Measurements from ENCODE around the gene C17orf58.
A peak's percentile ranks its signal among the peaks of the same experiment; 100 is the strongest.
"Not testable (repeated sequence)": the region's sequence is repeated elsewhere in the genome, so short reads cannot be mapped to it uniquely, and the experiment has no call there.

Gene C17orf58

DNA sequence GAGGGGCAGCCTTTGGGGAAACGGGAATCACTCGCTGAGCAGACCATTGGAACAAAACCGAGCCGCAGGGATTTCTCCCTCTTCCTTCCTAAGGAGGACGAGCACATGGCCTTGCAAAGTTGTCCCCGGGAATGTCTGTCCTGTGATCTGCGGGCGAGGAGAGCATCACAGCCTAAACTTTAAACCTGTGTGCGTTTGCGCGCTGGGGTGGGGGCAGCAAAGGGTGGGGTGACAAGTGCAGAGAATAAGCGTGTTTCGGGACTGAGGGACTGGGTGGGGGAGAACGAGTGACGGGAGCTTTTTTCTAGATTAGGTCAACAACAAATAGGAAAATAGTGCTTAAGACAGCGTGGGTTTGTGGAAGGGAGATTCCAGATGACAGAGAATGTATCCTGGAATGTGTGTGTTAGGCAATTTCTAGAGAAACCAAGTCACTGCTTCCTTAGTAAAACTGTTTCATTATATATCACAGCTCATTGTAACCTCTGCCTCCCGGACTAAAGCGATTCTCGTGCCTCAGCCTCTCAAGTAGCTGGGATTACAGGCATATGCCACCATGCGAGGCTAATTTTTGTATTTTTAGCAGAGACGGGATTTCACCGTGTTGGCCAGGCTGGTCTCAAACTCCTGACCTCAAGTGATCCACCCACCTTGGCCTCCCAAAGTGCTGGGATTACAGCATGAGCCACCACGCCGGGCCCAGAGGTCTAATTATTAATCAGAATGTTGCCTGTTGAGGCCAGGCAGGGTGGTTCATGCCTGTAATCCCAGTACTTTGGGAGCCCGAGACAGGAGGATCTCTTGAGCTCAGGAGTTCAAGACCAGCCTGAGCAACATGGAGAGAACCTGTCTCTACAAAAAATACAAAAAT, at the start of gene C17orf58:
TSS of gene C17orf58 (minus strand) at position 169 of the 871 bp plus-strand sequence. CDS start 271 bp downstream, outside the sequence.
- Mint-ChIP-seq H3K27ac (peak within 1 kb of the TSS; percentile 83), H3K27me3 (ENCODE audit: low read depth) (peaks cover 39% of the 10 kb centered on the region), H3K4me3 (peak within 1 kb of the TSS; percentile 86), H3K4me1 (ENCODE audit: low read depth) (peaks cover 27% of the 10 kb centered on the region)
- H3K36me3 Mint-ChIP-seq (ENCODE audit: low read depth); H3K9me3 Mint-ChIP-seq: not testable (repeated sequence)

DNA sequence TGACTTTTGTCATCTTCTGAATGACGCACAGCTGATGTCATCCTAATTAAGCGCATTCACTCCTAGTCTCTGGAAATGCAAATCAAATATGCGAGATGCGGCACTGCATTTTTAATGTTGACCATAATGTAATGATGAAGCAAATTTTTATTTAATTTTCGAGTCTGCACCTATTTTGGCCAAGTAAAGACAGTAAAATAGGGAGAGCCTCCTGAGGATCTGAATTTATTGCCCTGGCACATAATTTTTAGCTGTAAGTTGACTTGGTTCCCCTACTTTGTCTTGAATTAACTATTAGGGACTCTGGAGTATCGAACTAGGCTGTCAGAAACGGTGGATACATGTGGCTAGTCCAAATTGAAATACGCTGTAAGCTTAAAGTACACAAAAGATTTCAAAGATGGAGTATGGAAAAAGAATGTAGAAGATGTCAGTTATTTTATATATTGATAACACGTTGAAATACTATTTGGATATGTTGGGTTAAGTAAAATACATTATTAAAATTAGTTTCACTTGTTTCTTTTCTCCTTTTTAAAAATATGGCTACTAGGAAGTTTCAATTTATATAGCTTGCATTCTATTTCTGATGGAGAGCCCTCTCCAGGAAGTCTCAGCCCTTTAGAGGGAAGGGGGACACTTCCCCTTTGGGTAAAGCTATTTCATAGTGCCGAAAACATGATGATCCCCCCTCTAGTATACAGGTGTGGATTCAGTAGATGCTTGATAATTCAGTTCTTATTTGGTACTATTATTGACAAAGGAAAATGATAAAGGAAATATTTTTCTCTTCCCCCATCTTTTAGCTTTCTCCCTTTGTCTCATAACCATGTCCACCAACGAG, 40.3 kb upstream of the C17orf58 start:
- Mint-ChIP-seq H3K27me3 (ENCODE audit: low read depth) (no peaks in the 10 kb centered on the region), H3K9me3 (no peaks in the 10 kb centered on the region), H3K27ac (peak overlapping the region; percentile 94), H3K4me3 (peak overlapping the region; percentile 95), H3K36me3 (ENCODE audit: low read depth) (peaks cover 30% of the 10 kb centered on the region), H3K4me1 (ENCODE audit: low read depth) (peaks cover 20% of the 10 kb centered on the region)

DNA sequence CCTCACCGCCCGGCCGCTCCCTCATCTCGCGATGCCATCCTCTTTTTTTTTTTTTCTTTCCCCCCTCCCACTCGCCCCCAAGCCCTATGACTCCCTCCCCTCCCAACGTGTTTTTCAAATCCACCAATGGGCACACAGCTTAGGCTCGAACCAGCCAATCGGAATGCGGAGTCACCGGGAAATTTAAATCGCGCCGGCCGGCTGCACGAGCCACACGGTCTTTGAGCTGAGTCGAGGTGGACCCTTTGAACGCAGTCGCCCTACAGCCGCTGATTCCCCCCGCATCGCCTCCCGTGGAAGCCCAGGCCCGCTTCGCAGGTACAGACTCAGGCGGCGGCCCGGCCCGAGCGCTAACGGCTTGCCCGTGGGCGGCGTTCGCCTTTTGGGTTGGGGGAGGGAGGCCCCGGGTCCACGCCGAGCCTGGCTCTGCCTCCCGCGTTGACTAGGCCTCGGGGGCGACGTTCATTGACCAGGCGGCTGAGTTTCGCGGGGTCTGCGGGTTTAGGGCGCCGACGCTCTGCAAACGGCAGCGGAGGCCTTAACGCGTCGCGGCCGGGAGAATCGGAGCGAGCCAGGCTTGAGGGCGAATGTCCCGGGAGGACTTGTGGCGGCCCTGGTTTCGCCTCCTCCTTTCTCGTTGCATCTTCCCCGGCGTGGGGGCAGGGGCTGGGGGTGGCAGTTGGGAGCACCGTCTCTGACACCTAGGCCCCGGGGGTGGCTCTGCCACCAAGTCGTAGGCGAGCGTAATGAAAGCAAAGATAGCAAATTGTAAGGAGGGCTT, 39.4 kb upstream of the C17orf58 start, which contains the start of gene KPNA2:
TSS of gene KPNA2 (plus strand) at position 213 of the 781 bp plus-strand sequence. CDS start 1,398 bp downstream, outside the sequence.
- Mint-ChIP-seq H3K36me3 (ENCODE audit: low read depth) (peaks cover 29% of the 10 kb centered on the region), H3K27ac (peak within 1 kb of the TSS; percentile 94), H3K4me1 (ENCODE audit: low read depth) (peaks cover 20% of the 10 kb centered on the region), H3K9me3 (no peaks in the 10 kb centered on the region), H3K4me3 (peak within 1 kb of the TSS; percentile 95), H3K27me3 (ENCODE audit: low read depth) (no peaks in the 10 kb centered on the region)

DNA sequence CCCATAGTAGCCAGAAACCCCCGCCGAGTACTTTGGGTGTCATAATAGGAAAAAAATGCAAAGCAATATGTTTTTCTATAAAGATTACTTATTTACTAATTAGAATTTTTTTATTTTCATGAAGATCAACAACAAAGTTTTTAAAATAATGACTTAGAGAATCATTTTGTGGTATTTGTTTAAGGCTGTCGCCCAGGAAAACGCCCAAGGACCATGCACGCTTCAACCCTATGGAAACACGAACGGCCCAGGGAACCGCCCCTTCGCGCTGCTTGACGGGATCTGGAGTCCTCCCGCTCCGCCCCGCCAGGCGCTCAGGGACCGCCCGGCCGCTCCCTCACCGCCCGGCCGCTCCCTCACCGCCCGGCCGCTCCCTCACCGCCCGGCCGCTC, 38.9 kb upstream of the C17orf58 start:
- peaks cover 25% of the 10 kb centered on the region for H3K36me3 Mint-ChIP-seq (ENCODE audit: low read depth)
- peak overlapping the region; percentile 94 for H3K27ac Mint-ChIP-seq
- no peaks in the 10 kb centered on the region for H3K9me3 Mint-ChIP-seq
- H3K4me1 Mint-ChIP-seq (ENCODE audit: low read depth): peaks cover 20% of the 10 kb centered on the region
- H3K27me3 Mint-ChIP-seq (ENCODE audit: low read depth): no peaks in the 10 kb centered on the region
- H3K4me3 Mint-ChIP-seq: peak overlapping the region; percentile 95

DNA sequence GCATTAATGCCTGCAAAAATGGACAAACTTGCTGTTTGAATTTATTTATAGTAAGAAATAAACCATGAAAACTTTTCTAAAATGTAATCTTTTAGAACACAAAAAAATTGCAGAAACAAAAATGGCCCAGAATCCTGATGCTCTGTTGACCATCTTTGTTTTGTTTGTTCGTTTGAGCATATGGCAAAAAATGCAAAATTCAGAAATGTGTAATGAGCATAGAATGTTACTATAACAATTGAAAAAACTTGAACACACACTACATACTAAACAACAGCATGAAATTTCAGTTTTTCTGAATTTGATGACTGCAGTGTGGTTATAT, 38.1 kb upstream of the C17orf58 start:
- Mint-ChIP-seq H3K4me3 (no peak overlapping the region), H3K4me1 (ENCODE audit: low read depth) (peaks cover 20% of the 10 kb centered on the region), H3K36me3 (ENCODE audit: low read depth) (peaks cover 22% of the 10 kb centered on the region), H3K9me3 (no peaks in the 10 kb centered on the region), H3K27me3 (ENCODE audit: low read depth) (no peaks in the 10 kb centered on the region), H3K27ac (no peak overlapping the region)

DNA sequence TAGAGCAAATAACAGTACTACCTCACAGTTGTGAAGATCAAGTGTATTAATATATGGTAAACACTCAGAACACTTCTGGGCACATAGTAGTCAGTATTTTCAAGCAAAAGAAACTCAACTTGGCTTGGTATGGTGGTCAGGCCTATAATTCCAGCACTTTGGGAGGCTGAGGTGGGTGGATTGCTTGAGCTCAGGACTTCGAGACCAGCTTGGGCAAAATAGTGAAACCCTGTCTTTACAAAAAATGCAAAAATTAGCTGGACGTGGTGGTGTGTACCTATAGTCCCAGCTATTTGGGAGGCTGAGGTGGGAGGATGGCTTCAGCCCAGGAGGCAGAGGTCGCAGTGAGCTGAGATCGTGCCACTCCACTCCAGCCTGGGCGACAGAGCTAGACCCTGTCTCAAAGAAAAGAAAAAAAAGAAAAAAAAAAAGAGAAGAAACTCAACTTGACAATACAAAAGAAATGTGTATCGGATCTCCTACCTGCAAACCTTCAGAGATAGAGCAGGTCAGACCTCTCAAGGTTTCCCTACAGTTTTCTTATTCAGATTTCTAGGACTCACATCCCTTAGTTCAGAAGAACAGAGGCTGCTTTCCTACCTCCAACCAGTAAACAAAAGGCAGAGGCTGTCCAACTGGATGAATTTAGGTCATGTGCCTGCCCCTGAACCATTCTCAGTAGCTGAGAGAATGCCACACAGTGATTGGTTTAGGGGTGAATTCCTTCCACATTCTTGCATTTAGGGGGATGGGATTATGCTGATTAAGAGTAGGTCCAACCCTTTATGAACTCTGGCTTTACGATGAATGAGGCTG, 37.6 kb upstream of the C17orf58 start:
- H3K4me1 Mint-ChIP-seq (ENCODE audit: low read depth): peaks cover 18% of the 10 kb centered on the region
- H3K36me3 Mint-ChIP-seq (ENCODE audit: low read depth): peaks cover 19% of the 10 kb centered on the region
- H3K9me3 Mint-ChIP-seq: no peaks in the 10 kb centered on the region
- H3K27me3 Mint-ChIP-seq (ENCODE audit: low read depth): no peaks in the 10 kb centered on the region
- no peak overlapping the region for H3K4me3 Mint-ChIP-seq
- H3K27ac Mint-ChIP-seq: no peak overlapping the region

DNA sequence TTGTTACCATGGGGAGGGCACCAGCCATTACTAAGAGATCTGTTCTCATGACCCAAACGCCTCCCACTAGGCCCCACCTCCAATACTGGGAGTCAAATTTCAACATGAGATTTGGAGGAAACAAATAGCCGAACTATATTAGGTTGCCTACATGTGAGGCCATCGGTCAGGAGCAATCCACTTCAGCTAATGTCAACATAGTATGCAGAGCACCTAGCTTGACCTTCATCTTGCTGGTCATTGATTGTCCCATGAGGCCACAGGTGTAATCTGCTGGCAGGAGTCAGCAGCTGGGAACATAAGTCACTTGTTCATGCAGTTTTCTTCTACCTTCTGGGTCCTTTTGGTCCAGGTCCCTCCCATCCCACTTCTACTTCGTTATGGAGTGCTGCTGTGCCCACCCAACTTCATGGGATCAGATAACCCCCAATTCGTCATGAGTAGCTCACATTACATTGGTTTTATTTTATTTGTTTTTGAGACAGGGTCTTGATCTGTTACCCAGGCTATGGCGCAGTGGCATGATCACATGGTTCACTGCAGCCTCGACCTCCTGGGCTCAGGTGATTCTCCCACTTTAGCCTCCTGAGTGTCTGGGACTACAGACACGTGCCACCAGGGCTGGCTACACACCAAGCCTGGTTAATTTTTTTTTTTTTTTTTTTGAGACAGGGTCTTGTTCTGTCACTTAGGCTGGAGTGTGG, 33.4 kb upstream of the C17orf58 start:
- Mint-ChIP-seq H3K4me3 (no peak overlapping the region), H3K4me1 (ENCODE audit: low read depth) (no peaks in the 10 kb centered on the region), H3K36me3 (ENCODE audit: low read depth) (no peaks in the 10 kb centered on the region), H3K27me3 (ENCODE audit: low read depth) (no peaks in the 10 kb centered on the region), H3K27ac (no peak overlapping the region), H3K9me3 (no peaks in the 10 kb centered on the region)

DNA sequence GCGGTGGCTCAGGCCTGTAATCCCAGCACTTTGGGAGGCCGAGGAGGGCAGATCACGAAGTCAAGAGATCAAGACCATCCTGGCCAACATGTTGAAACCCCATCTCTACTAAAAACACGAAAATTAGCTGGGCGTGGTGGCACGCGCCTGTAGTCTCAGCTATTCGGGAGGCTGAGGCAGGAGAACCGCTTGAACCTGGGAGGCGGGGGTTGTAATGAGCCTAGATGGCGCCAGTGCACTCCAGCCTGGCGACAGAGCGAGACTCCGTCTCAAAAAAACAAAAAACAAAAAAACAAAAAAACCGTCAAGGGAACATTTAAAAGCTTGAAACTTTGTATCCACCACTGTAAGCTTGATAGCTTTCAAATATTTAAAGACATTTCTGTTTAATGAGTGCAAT, 26.3 kb upstream of the C17orf58 start:
- not testable (repeated sequence) for H3K36me3 Mint-ChIP-seq (ENCODE audit: low read depth); H3K27ac Mint-ChIP-seq; H3K9me3 Mint-ChIP-seq; H3K4me3 Mint-ChIP-seq; H3K4me1 Mint-ChIP-seq (ENCODE audit: low read depth); H3K27me3 Mint-ChIP-seq (ENCODE audit: low read depth)

DNA sequence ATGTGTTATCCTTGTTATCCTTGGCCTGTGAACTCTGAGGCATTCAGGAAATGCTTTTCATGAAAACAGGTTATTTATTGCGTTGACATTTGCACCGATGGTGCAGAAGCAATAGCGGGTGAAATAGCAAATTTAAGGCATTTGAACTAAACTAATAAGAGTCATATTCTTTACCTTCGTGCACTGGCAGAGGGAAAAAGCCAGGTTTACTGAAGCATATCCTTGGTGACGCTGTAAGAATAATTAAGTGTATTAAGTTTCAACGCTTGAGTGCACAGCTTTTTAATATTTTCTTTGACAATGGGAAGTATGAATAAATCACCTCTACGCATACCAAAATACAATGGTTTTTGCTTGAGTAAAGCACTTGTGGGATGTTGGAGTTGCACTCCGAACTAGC, 25.7 kb upstream of the C17orf58 start:
- peaks cover 9% of the 10 kb centered on the region for H3K4me1 Mint-ChIP-seq (ENCODE audit: low read depth)
- H3K27ac Mint-ChIP-seq: no peak overlapping the region
- H3K4me3 Mint-ChIP-seq: no peak overlapping the region
- H3K36me3 Mint-ChIP-seq (ENCODE audit: low read depth): no peaks in the 10 kb centered on the region
- peaks cover 3% of the 10 kb centered on the region for H3K27me3 Mint-ChIP-seq (ENCODE audit: low read depth)
- no peaks in the 10 kb centered on the region for H3K9me3 Mint-ChIP-seq

DNA sequence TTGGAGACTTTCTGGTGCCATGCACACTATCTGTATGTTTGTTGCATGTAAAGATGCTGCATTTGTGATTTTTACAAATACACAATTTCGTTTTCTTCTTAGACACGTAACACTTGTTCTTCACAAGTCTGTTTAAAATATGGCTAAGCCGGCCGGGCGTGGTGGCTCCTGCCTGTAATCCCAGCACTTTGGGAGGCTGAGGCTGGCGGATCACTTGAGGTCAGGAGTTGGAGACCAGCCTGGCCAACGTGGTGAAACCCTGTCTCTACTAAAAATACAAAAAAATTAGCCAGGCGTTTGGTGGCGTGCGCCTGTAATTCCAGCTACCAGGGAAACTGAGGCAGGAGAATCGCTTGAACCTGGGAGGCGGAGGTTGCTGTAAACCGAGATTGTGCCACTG, 24.5 kb upstream of the C17orf58 start:
- not testable (repeated sequence) for H3K36me3 Mint-ChIP-seq (ENCODE audit: low read depth)

DNA sequence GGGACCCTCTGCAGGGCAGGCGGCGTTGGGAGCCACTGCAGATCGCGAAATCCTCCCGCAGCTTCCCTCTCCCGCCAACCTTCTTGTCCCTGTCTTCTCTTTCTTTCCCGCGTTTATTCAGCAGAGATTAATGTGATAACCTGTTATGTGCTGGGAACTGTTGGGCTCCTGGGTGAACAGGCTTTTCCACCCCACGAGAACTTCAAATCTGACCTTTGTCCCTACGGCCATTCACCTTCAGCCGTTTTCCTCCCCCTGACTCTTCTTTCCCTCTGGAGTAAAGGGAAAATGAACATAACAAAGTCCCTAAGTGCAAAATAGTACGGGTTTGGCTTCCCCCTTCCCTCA, 24.1 kb upstream of the C17orf58 start:
- H3K4me3 Mint-ChIP-seq: peak overlapping the region; percentile 90
- peak overlapping the region; percentile 80 for H3K27ac Mint-ChIP-seq
- no peaks in the 10 kb centered on the region for H3K36me3 Mint-ChIP-seq (ENCODE audit: low read depth)
- H3K9me3 Mint-ChIP-seq: no peaks in the 10 kb centered on the region
- peaks cover 3% of the 10 kb centered on the region for H3K27me3 Mint-ChIP-seq (ENCODE audit: low read depth)
- H3K4me1 Mint-ChIP-seq (ENCODE audit: low read depth): peaks cover 9% of the 10 kb centered on the region

More for the DNA sequence above, 24.5 kb upstream of the C17orf58 start:
- H3K27me3 Mint-ChIP-seq (ENCODE audit: low read depth); H3K4me1 Mint-ChIP-seq (ENCODE audit: low read depth); H3K9me3 Mint-ChIP-seq: not testable (repeated sequence)
- H3K27ac Mint-ChIP-seq: peak overlapping the region; percentile 80
- peak overlapping the region; percentile 90 for H3K4me3 Mint-ChIP-seq

DNA sequence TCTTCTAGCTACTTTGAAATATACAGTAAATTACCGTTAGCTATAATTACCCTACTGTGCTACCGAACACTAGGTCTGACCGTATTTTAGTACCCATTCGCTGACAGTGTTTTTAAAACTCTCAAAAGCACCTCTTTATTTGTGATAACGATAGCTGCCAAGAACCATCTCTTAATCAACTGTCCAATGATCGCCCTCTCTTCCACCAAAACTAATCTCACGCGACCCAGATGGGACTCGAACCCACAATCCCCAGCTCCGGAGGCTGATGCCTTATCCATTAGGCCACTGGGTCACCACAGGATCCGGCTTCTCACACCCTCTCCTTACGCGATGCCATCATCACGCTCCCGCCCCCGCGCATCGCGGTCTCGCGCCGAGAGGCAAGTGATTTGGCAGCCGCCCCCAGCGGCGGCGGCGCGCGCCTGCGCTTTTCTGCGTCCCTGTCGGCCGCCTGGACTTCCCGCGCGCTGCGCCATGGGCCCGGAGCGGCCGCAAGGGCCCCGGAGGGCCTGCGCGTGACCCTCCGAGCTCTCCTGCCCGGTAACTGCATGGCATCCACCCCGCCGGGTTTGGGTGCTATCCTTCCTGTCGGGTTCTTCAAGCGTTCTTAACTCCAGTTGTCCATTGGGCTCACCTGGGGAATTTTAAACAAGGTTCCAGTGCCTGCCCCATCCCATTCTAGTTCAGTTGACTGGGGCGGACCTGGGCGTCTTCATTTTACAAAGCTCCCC, 23.6 kb upstream of the C17orf58 start:
- Mint-ChIP-seq H3K27ac (peak overlapping the region; percentile 86), H3K4me3 (peak overlapping the region; percentile 90), H3K36me3 (ENCODE audit: low read depth) (no peaks in the 10 kb centered on the region), H3K9me3 (no peaks in the 10 kb centered on the region), H3K4me1 (ENCODE audit: low read depth) (peaks cover 9% of the 10 kb centered on the region), H3K27me3 (ENCODE audit: low read depth) (peaks cover 3% of the 10 kb centered on the region)

DNA sequence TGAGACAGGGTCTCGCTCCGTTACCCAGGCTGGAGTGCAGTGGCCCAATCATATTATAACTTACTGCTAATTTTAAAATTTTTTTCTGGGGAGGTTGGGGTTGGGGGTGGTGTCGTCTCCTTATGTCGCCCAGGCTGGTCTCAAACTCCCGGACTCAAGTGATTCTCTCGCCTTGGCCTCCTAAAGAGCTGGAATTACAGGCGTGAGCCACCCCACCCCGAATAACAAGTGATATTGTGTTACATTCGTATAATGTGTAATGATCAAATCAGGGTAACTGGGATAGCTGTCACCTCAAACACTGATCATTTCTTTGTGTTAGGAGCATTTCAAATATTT, 23.0 kb upstream of the C17orf58 start:
- Mint-ChIP-seq H3K27me3 (ENCODE audit: low read depth) (peaks cover 3% of the 10 kb centered on the region), H3K27ac (peak overlapping the region; percentile 86), H3K4me3 (peak overlapping the region; percentile 90), H3K36me3 (ENCODE audit: low read depth) (no peaks in the 10 kb centered on the region), H3K4me1 (ENCODE audit: low read depth) (peaks cover 9% of the 10 kb centered on the region), H3K9me3 (no peaks in the 10 kb centered on the region)
